LNCaP clone FGC (cell line): Measurements from ENCODE around the gene RUNX2.

Experiments
- DNase-seq: peaks from one replicate; pipeline ENCODE4 v3.0.0-alpha.2; 2011; ENCODE audit warnings: low read depth
- H3K4me3 ChIP-seq: 2 replicates; pipeline ENCODE4 v1.5.1; 2011; ENCODE audit warnings: mild to moderate bottlenecking, low read depth, low read length, control low read depth
- TF ChIP-seq, protein P1 (sequence below): IDR thresholded peaks from 2 replicates; pipeline ENCODE4 v1.5.1; 2012; ENCODE audit warnings: mild to moderate bottlenecking; ENCODE audit not compliant: control insufficient read depth, insufficient read depth; ENCODE audit errors: extremely low read depth

RUNX2 gene

DNA sequence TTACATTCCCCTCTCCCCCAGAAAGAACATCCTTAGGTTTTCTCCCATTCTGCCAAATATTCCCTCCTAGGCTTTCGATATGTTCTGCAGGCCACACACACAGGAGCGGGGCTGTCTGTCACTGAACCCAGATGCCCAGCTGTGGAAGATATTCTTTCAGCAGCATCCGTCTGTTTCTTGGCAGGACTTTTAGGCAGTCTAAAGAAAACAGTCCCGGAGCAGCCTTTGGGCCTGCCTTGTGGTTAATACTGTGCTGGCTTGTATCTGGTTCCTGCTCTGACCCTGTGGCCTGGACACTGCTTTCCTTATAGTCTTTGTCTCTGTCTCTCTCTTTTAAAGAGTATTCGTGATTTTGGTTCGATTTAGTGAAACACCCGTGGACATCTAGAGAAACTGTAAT, 144.3 kb downstream of the RUNX2 start:
- H3K4me3 ChIP-seq: no peak overlapping the region
- TF ChIP-seq, protein P1, sequence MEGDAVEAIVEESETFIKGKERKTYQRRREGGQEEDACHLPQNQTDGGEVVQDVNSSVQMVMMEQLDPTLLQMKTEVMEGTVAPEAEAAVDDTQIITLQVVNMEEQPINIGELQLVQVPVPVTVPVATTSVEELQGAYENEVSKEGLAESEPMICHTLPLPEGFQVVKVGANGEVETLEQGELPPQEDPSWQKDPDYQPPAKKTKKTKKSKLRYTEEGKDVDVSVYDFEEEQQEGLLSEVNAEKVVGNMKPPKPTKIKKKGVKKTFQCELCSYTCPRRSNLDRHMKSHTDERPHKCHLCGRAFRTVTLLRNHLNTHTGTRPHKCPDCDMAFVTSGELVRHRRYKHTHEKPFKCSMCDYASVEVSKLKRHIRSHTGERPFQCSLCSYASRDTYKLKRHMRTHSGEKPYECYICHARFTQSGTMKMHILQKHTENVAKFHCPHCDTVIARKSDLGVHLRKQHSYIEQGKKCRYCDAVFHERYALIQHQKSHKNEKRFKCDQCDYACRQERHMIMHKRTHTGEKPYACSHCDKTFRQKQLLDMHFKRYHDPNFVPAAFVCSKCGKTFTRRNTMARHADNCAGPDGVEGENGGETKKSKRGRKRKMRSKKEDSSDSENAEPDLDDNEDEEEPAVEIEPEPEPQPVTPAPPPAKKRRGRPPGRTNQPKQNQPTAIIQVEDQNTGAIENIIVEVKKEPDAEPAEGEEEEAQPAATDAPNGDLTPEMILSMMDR: no peak
- no peak for DNase-seq

- DNase-seq: peak; percentile 46
- TF ChIP-seq, protein P1: no peak
- no peak overlapping the region for H3K4me3 ChIP-seq
Measured at GRCh38 chr6:45473121-45473993, 145.2 kb downstream of the RUNX2 start.

DNA sequence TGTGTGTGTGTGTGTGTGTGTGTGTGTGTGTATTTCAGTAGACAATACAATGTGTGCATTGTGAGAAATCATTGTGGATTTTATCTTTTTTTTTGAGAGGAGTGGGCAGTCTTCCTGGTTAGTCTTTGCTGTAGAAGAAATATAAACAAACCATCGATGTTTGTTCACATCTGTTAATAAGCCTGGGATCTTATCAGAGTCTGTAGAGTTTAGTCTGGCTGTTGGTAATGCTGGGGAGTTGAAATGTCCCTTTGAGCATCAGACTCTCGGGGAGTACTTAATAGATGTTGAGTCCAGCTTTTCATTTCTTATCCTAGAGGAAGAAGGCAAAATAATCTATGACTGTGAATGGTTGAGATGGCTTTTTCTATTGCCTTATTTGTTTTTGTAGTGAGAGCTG, 146.2 kb downstream of the RUNX2 start:
- H3K4me3 ChIP-seq: no peak overlapping the region
- TF ChIP-seq, protein P1: no peak
- peak; percentile 19 for DNase-seq

GRCh38 chr6:45476341-45476740, 148.2 kb downstream of the RUNX2 start:
- DNase-seq: no peak
- TF ChIP-seq, protein P1: no peak
- no peak overlapping the region for H3K4me3 ChIP-seq

- no peak overlapping the region for H3K4me3 ChIP-seq
- no peak for DNase-seq
- TF ChIP-seq, protein P1: no peak
Measured at GRCh38 chr6:45477278-45477677, 149.1 kb downstream of the RUNX2 start.

GRCh38 chr6:45477790-45478189, 149.7 kb downstream of the RUNX2 start:
- no peak overlapping the region for H3K4me3 ChIP-seq
- TF ChIP-seq, protein P1: no peak
- no peak for DNase-seq

DNA sequence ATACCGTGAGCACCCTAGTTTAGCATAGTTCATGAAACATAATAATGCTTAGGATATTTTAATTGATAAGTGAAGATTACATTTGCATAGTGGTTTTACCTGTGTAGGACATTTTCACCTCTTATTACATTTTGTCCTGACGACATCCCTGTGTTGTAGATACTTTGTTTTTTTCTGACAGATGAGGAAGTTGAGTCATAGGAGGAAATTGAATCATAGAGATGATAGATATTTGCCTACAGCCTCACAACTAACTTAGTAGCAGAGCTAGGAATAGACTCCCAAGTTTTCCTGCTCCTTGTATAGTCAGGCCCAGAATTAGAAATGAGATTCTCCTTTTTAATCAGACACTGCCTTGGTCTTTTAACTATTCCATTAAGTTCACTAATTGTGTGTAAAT, 150.1 kb downstream of the RUNX2 start:
- H3K4me3 ChIP-seq: no peak overlapping the region
- DNase-seq: no peak
- TF ChIP-seq, protein P1: no peak
